Right lung (tissue), 5 donors: ENCODE measurements around the gene HLX. TPM values are rescaled to one million over a fixed set of nuclear protein-coding genes. Genes with fewer than 3 reads are reported as not detected.

Experiments
- DNase-seq, 2 donors: peaks; one replicate each; pipeline ENCODE4 v3.0.0-alpha.2; 2013
- polyA plus RNA-seq, 5 donors: library from polyadenylated mRNA; unstranded; fragments of 120-200 nt; gene quantifications; one replicate each; pipeline versions ENCODE4 v1.2.1 to v1.2.3, GENCODE V29; 2013; ENCODE audit warnings: inconsistent platforms in 1 of 5, low replicate concordance in 1 of 5; ENCODE audit not compliant: insufficient read length in 5 of 5, insufficient read depth in 1 of 5

Gene HLX
- polyA plus RNA-seq, 5 donors, result 37.0 to 60.6 (median 43.7) TPM

DNA sequence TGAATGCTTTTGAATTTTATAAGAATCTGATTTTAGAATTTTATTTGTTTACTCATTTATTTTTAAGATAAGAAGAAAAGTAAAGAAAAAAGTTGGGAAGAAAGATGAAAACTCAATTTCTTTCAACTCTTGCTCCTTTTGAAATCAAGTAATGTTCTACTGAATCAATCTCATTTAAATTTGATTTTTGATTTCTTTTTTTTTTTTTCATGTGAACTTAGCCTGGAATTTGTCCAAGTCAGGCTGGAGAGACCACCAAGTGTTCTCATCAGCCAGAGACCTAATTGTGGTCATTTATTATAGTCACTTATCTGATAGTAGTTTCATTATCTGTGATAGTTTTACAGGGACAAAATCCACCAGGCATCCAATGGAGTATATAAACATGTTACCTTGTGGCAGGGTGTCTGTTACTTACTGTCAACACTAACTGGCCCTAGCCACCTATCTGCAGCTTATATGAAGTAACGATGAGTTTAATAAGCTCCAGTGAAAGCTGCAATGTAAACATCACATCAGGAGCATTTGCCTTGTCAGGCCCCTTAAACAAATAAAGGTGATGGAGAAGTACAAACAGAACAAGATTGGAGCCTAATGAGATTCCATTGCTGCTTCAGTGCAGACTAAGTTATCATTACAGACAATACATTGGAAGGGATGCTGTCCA is 39.2 kb downstream of the HLX start:
- DNase-seq, result no peak

- no peak for DNase-seq
Measured at GRCh38 chr1:220920967-220921366, 41.7 kb downstream of the HLX start.

DNA sequence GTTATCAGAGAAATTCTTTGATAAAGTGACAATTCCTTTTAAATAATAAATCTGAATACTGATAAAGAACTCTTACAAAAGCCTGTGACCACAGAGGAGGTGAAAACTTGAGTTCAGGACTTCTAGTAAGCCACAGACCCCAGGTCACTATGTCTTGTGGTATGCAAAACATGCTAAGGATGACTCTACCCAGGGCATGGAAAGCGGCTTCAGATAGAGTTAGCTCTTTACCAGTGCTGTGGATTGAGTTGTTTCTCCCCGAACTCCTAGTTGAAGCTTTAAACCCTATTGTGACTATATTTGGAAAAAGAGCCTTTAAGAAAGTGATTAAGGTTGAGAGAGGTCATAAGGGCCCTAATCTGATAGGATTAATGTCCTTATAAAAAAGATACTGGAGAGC is 42.3 kb downstream of the HLX start:
- no peak for DNase-seq

DNA sequence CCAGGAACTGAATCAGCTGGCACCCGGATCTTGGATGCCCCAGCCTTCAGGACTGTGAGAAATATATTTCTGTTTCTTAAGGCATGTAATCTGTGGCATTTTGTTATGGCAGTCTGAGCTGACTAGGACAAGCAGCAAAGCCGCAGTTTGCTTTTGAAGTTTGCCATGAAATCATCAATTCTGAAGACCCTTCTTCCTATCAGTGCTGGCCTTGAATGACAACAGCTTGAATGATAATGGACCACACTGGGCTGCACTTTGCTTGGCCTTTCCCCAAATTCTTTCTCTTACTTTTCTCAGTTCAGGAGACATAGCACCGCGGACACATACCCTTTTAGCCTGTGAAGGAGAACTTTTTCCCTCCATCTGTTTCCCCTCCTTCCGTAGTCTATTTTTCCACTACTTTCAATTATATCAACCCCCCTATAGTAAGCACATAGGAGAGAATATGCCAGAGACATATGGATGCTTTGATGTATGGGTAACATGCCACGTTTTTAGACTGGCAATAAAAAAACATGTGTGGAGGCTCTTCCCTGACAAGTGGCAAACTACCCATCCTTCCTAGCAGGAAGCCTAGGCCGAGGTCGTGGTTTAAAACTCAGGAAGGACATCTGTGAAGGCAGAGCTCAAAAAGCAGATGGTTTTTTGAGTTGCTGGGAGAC is 42.9 kb downstream of the HLX start:
- DNase-seq, result no peak

- DNase-seq, result no peak
Measured at GRCh38 chr1:220922951-220923350, 43.7 kb downstream of the HLX start.

DNA sequence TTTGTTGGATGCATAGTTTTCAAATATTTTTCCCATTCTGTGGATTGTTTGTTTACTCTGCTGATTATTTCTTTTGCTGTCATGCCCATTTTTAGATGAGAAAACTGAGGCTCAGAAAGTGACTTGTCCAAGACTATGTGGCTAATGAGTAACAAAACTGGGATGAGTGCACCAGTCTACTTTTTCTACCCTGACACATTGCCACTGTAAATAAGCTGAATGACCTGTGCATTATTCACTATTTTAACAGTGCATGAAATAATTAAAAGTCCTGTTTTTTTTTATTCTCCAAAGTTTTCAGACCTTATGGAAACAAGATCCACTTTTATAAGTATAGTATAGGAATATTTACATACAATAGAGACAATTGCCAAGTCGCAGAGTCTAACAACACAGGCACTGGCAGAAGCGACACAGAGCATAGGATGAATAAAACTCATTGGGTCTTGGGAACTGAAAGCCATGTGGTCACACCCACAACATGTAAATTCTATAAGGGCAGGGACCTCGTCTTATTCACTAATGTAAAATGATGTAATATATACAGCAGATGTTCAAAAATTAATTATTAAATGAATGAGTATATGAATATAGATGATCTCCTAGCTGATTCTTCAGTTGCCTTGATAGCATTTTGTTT is 45.2 kb downstream of the HLX start:
- DNase-seq, result no peak

- DNase-seq, result no peak
Measured at GRCh38 chr1:220925707-220926106, 46.5 kb downstream of the HLX start.

DNA sequence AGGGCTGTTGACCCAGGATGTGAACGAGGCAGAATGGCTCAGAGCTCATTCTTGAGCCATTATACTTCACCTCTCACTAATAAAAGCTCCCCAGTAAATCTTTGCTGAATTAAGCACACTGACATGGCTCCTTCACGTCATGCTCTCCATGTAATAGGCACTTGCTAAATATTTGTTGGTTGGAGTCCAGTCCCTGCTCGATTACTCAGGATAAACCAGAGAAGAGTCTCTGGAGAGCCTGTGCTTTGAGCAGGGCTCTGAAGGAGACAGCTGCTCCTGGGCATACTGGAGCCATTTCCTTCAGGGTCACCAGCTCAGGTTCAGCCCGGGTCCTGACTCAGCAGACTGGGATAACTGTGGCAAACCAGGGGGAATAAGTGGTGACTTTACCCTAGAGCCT is 46.9 kb downstream of the HLX start:
- DNase-seq, result no peak

DNA sequence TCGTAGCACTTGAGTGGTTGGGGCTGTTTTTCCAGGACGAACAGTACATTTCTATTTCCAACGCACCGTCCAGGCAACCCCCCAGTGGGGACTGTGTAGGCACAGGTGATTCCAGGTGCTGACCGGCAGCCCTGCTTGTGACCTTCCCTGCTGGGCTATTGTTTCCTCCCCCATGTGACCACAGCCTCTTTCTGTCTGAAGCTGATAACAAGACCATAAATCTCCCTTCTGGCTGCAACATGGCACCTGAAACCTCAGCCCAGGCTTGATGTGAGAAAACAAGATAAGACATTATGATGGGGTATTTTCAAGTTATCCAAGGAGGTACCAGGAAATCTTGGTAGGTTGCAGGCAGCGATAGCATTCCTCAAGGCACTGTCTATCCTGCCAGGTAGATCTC is 48.2 kb downstream of the HLX start:
- DNase-seq, result no peak

DNA sequence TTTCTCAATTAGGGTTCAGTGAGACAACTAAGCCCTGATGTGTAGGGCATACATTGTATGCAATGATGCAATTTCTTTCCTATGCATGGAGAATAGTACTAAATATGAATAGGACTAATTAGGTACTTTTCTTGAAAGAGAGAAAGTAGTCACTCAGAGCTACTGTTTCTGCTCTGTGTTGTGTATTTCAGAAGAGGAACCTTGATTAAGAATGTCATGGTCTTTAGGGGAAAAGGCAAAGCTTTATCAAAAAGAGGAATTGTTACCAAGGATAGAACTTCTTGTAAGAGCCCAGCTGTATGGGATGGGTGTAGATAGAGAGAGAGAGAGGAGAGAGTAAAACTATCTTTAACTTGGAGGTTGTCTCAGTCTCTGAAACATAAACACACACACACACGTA is 49.1 kb downstream of the HLX start:
- DNase-seq, result no peak

GRCh38 chr1:220928725-220929300 is 49.6 kb downstream of the HLX start:
- DNase-seq, result no peak

- no peak for DNase-seq
Measured at GRCh38 chr1:220929304-220929703, 50.1 kb downstream of the HLX start.

Other genes with a start within 250 kb of the HLX start
- 10 to 100 TPM; 16.2 to 25.5 (median 19.4) TPM for gene C1orf115, start 189.1 kb upstream of the HLX start, polyA plus RNA-seq
- gene MTARC2, start 131.1 kb upstream of the HLX start, polyA plus RNA-seq, result 10 to 100 TPM; 60.4 to 88.4 (median 77.4) TPM
- gene MTARC1, start 92.5 kb upstream of the HLX start, polyA plus RNA-seq, result 10 to 100 TPM; 18.9 to 26.1 (median 20.7) TPM